ENCODE results near the gene SCRN1.

DNA sequence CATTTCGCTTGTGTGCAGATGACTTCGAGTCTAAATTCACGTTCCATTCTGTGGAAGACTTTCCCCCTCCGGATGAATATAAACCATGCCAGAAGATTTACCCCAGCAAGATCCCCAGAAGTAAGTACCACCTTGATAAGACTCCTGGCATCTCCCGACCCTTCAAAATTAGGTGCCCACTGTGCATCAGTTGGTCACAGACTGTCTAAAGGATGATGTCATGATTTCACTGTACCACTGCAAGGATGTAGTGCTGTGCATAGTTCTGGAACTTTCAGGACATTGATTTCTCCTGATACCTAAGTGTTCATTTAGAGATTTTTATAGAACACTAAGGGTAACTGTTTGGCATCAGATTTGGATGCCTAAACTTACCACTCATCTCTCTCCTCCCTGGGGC lies 100.3 kb downstream of the SCRN1 start:
- TF ChIP-seq, protein P1, sequence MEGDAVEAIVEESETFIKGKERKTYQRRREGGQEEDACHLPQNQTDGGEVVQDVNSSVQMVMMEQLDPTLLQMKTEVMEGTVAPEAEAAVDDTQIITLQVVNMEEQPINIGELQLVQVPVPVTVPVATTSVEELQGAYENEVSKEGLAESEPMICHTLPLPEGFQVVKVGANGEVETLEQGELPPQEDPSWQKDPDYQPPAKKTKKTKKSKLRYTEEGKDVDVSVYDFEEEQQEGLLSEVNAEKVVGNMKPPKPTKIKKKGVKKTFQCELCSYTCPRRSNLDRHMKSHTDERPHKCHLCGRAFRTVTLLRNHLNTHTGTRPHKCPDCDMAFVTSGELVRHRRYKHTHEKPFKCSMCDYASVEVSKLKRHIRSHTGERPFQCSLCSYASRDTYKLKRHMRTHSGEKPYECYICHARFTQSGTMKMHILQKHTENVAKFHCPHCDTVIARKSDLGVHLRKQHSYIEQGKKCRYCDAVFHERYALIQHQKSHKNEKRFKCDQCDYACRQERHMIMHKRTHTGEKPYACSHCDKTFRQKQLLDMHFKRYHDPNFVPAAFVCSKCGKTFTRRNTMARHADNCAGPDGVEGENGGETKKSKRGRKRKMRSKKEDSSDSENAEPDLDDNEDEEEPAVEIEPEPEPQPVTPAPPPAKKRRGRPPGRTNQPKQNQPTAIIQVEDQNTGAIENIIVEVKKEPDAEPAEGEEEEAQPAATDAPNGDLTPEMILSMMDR (IDR thresholded peaks at IDR 0.05) = no peak
- TF ChIP-seq POLR2A (IDR thresholded peaks at IDR 0.05) = no peak
